Measurements from ENCODE around the gene SERTAD2. TPM values are rescaled to one million over a fixed set of nuclear protein-coding genes. Genes with fewer than 3 reads are reported as not detected.

Gene SERTAD2
- total RNA-seq, 1 donor from 2014 or later, result 19.1 TPM

GRCh38 chr2:64605026-64605471 lies 48.7 kb downstream of the SERTAD2 start:
- Mint-ChIP-seq H3K36me3 (no peaks in the 10 kb centered on the region), H3K4me1 (peaks cover 15% of the 10 kb centered on the region)

GRCh38 chr2:64604155-64604554 lies 49.6 kb downstream of the SERTAD2 start:
- H3K4me3 ChIP-seq, result no peak overlapping the region
- no peaks in the 10 kb centered on the region for H4K20me1 ChIP-seq (ENCODE audit: low read depth)
- H2AFZ ChIP-seq (replicated peaks), result no peak overlapping the region
- no peaks in the 10 kb centered on the region for H3K36me3 Mint-ChIP-seq
- H3K27me3 ChIP-seq, result no peaks in the 10 kb centered on the region
- TF ChIP-seq EZH2 (IDR thresholded peaks at IDR 0.05), result no peak
- TF ChIP-seq CTCF (IDR thresholded peaks at IDR 0.05), result no peak
- no peak for TF ChIP-seq EZH2phosphoT487 (IDR thresholded peaks at IDR 0.05)
- peaks cover 12% of the 10 kb centered on the region for H3F3A ChIP-seq (ENCODE audit: low read depth)
- no peak for DNase-seq (ENCODE audit: low spot score)
- H3K27ac Mint-ChIP-seq, result no peak overlapping the region
- H3K4me1 ChIP-seq, result peaks cover 9% of the 10 kb centered on the region
- no peaks in the 10 kb centered on the region for H3K36me3 ChIP-seq
- no peak overlapping the region for H3K4me2 ChIP-seq
- H3K9me3 ChIP-seq (ENCODE audit: low read depth), result no peaks in the 10 kb centered on the region
- peaks cover 12% of the 10 kb centered on the region for H3K4me1 Mint-ChIP-seq
- no peak overlapping the region for H3K9ac ChIP-seq
- peaks cover 7% of the 10 kb centered on the region for H3K9me3 Mint-ChIP-seq
- no peak overlapping the region for H3K4me3 Mint-ChIP-seq
- H3K27ac ChIP-seq, result no peak overlapping the region
- H3K79me2 ChIP-seq (ENCODE audit: low read depth), result no peaks in the 10 kb centered on the region
- H3K27me3 Mint-ChIP-seq (ENCODE audit: insufficient read depth, low read depth), result peaks cover 17% of the 10 kb centered on the region

More at GRCh38 chr2:64605026-64605471, 48.7 kb downstream of the SERTAD2 start:
- H3K9me3 Mint-ChIP-seq, result peaks cover 10% of the 10 kb centered on the region
- no peak overlapping the region for H3K9ac ChIP-seq
- peaks cover 15% of the 10 kb centered on the region for H3K4me1 ChIP-seq
- no peak overlapping the region for H3K27ac Mint-ChIP-seq
- H3K27ac ChIP-seq, result no peak overlapping the region
- H4K20me1 ChIP-seq (ENCODE audit: low read depth), result no peaks in the 10 kb centered on the region
- no peaks in the 10 kb centered on the region for H3K36me3 ChIP-seq
- no peak overlapping the region for H2AFZ ChIP-seq (replicated peaks)
- no peak overlapping the region for H3K4me3 ChIP-seq
- H3F3A ChIP-seq (ENCODE audit: low read depth), result peaks cover 16% of the 10 kb centered on the region
- TF ChIP-seq CTCF (IDR thresholded peaks at IDR 0.05) (no peak), EZH2 (IDR thresholded peaks at IDR 0.05) (no peak), EZH2phosphoT487 (IDR thresholded peaks at IDR 0.05) (no peak)
- H3K27me3 ChIP-seq, result no peaks in the 10 kb centered on the region
- H3K4me3 Mint-ChIP-seq, result no peak overlapping the region
- H3K79me2 ChIP-seq (ENCODE audit: low read depth), result no peaks in the 10 kb centered on the region
- peaks cover 19% of the 10 kb centered on the region for H3K27me3 Mint-ChIP-seq (ENCODE audit: insufficient read depth, low read depth)
- no peak for DNase-seq (ENCODE audit: low spot score)
- no peak overlapping the region for H3K4me2 ChIP-seq
- no peaks in the 10 kb centered on the region for H3K9me3 ChIP-seq (ENCODE audit: low read depth)

- H3K27ac Mint-ChIP-seq, result no peak overlapping the region
- Histone ChIP-seq H4K20me1 (ENCODE audit: low read depth) (no peaks in the 10 kb centered on the region), H3K27me3 (no peaks in the 10 kb centered on the region), H3K4me2 (no peak overlapping the region), H3K4me3 (no peak overlapping the region), H3K9ac (no peak overlapping the region), H3K79me2 (ENCODE audit: low read depth) (no peaks in the 10 kb centered on the region), H3K27ac (no peak overlapping the region), H3F3A (ENCODE audit: low read depth) (peaks cover 4% of the 10 kb centered on the region), H2AFZ (replicated peaks) (no peak overlapping the region), H3K4me1 (peaks cover 9% of the 10 kb centered on the region), H3K9me3 (ENCODE audit: low read depth) (no peaks in the 10 kb centered on the region), H3K36me3 (no peaks in the 10 kb centered on the region)
- DNase-seq (ENCODE audit: low spot score), result no peak
- peaks cover 11% of the 10 kb centered on the region for H3K27me3 Mint-ChIP-seq (ENCODE audit: insufficient read depth, low read depth)
- H3K4me3 Mint-ChIP-seq, result no peak overlapping the region
- H3K4me1 Mint-ChIP-seq, result peaks cover 14% of the 10 kb centered on the region
- no peak for TF ChIP-seq EZH2 (IDR thresholded peaks at IDR 0.05)
- TF ChIP-seq CTCF (IDR thresholded peaks at IDR 0.05), result no peak
- no peak for TF ChIP-seq EZH2phosphoT487 (IDR thresholded peaks at IDR 0.05)
- H3K36me3 Mint-ChIP-seq, result no peaks in the 10 kb centered on the region
- H3K9me3 Mint-ChIP-seq, result peaks cover 7% of the 10 kb centered on the region
Measured at GRCh38 chr2:64602436-64602835, 51.3 kb downstream of the SERTAD2 start.

All from neural progenitor cell (in vitro differentiated cells).